Left ventricle myocardium inferior (tissue), 1 donor: Measurements from ENCODE around the gene KCNJ12. TPM values are rescaled to one million over a fixed set of nuclear protein-coding genes. Genes with fewer than 3 reads are reported as not detected.
"Not testable (repeated sequence)": the region's sequence is repeated elsewhere in the genome, so short reads cannot be mapped to it uniquely, and the experiment has no call there.

Source experiments
- DNase-seq: peaks from one replicate; pipeline ENCODE4 v3.0.0-alpha.2; 2020
- H3K27ac ChIP-seq: fragments of 200-600 bp; replicated peaks from 2 replicates; pipeline ENCODE4 v1.8.0; 2021
- H3K27me3 ChIP-seq: fragments of 200-600 bp; 2 replicates; pipeline ENCODE4 v1.8.0; 2021; ENCODE audit warnings: low read depth
- H3K36me3 ChIP-seq: fragments of 200-600 bp; 2 replicates; pipeline ENCODE4 v1.8.0; 2021
- H3K4me1 ChIP-seq: fragments of 200-600 bp; 2 replicates; pipeline ENCODE4 v1.8.0; 2021
- H3K4me3 ChIP-seq: fragments of 200-600 bp; 2 replicates; pipeline ENCODE4 v1.8.0; 2021; ENCODE audit warnings: mild to moderate bottlenecking, moderate library complexity
- H3K9me3 ChIP-seq: fragments of 200-600 bp; replicated peaks from 2 replicates; pipeline ENCODE4 v1.8.0; 2021
- CTCF ChIP-seq: fragments of 200-600 bp; IDR thresholded peaks from 2 replicates; pipeline ENCODE4 v1.8.0; 2021; ENCODE audit warnings: antibody characterized with exemption, mild to moderate bottlenecking, borderline replicate concordance
- intact Hi-C: fragments of 100-400 bp; cut with micrococcal nuclease; formaldehyde crosslinking; loops from one replicate; pipeline ENCODE4 v1.11.0; 2022
- total RNA-seq: library from RNA; stranded (reverse); fragmentation: NEBNext Ultra II Directional; extraction: Animal tissue kit (Norgen Biotek cat#: 25700); gene quantifications from one replicate; pipeline ENCODE4 v1.2.1, GENCODE V29; 2021
- donor health status: DM: no; HTN: yes; CAD: no; lungs with severe emphysema.

The KCNJ12 gene
- total RNA-seq, 1 donor from 2014 or later: 12.3 TPM

DNA sequence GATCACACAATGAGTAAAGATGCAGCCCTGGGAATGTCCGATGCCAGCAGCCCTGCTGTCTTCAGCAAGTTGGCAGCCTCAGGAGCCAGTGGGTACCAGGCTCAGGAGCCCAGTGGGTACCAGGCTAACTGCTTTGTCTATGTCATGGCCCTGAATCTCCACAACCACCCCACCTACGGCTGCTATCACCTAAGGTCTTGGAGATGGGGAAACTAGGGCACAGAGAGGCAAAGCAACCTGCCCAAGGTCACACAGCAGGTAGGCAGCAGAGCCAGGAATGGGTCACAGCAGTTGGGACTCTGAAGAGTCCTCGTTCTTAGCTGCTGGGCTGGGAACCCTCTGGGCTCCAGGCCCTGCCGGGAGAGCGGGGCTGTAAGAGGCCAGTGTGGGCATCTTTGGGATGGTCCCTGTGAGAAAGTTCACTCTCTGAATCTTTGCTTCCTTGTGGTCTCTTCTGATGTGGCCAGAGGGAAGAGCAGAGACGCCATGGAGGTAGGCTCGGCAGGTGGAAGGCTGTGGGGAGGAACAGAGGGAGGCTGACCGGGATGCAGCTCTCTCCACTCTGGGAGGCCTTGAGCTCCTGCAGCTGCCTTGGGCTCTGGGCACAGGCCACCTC, 34.1 kb upstream of the KCNJ12 start:
- H3K4me1 ChIP-seq: peaks cover 11% of the 10 kb centered on the region
- H3K36me3 ChIP-seq, H3K27me3 ChIP-seq, DNase-seq, H3K4me3 ChIP-seq, H3K27ac ChIP-seq, H3K9me3 ChIP-seq, intact Hi-C loops: not testable (repeated sequence)

DNA sequence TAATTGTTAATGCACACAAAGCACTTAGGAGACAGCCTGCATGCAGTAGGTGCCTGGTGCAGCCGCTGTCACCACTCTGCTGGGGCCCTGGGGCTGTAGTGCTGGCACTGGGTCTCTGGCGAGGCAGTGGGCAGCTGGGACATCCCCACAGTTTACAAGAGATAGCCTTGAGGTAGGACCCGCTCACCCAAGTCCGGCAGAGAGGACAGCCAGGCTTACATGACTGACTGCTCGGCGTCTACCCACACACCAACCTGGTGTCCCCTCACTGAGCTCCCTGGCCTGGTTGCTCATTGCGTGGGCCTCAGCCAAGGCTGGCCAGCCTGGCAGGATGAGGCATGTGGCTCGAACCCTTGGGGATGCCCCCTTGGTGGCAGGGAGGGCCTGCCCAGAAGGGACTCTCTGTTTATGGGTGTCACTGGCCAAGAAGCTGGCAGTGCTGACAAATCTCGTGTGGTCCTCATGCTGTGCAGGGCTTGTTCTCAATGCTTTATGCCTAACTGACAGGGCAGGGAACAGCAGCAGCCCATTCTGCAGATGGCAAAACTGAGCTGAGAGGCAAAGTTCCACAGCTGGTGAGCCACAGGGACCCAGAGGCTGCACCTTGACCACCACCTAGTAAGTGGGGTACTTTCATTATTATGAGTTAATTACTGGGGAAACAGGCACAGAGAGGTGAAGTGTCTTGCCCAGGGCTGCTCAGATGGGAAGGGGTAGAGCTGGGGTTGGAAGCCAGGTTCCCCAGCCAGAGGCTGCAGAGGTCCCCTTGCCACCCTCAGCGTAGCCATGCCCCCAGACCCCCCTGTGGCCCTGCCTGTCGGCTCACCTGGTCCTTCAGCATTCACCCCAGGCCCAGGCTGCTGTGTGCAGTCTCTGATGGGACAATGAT, 32.9 kb upstream of the KCNJ12 start:
- not testable (repeated sequence) for DNase-seq

GRCh38 chr17:21344801-21345200, 31.4 kb upstream of the KCNJ12 start:
- H3K9me3 ChIP-seq, H3K4me3 ChIP-seq, intact Hi-C loops, H3K27ac ChIP-seq, H3K36me3 ChIP-seq, H3K27me3 ChIP-seq, DNase-seq: not testable (repeated sequence)
- peaks cover 14% of the 10 kb centered on the region for H3K4me1 ChIP-seq

More for the DNA sequence above, 32.9 kb upstream of the KCNJ12 start:
- H3K27ac ChIP-seq, intact Hi-C loops, H3K4me3 ChIP-seq, H3K27me3 ChIP-seq, H3K9me3 ChIP-seq, H3K36me3 ChIP-seq: not testable (repeated sequence)
- H3K4me1 ChIP-seq: peaks cover 14% of the 10 kb centered on the region

GRCh38 chr17:21345236-21345635, 30.9 kb upstream of the KCNJ12 start:
- H3K27ac ChIP-seq: no peak overlapping the region

GRCh38 chr17:21346107-21346506, 30.1 kb upstream of the KCNJ12 start:
- H3K4me3 ChIP-seq, intact Hi-C loops, DNase-seq, H3K9me3 ChIP-seq, H3K27me3 ChIP-seq, H3K27ac ChIP-seq, H3K36me3 ChIP-seq: not testable (repeated sequence)
- peaks cover 14% of the 10 kb centered on the region for H3K4me1 ChIP-seq

More at GRCh38 chr17:21345236-21345635, 30.9 kb upstream of the KCNJ12 start:
- Histone ChIP-seq H3K9me3 (no peaks in the 10 kb centered on the region), H3K27me3 (no peaks in the 10 kb centered on the region), H3K4me1 (peaks cover 14% of the 10 kb centered on the region), H3K36me3 (no peaks in the 10 kb centered on the region), H3K4me3 (no peak overlapping the region)
- DNase-seq: no peak
- intact Hi-C loops: no loop called here
- no peak for TF ChIP-seq CTCF

DNA sequence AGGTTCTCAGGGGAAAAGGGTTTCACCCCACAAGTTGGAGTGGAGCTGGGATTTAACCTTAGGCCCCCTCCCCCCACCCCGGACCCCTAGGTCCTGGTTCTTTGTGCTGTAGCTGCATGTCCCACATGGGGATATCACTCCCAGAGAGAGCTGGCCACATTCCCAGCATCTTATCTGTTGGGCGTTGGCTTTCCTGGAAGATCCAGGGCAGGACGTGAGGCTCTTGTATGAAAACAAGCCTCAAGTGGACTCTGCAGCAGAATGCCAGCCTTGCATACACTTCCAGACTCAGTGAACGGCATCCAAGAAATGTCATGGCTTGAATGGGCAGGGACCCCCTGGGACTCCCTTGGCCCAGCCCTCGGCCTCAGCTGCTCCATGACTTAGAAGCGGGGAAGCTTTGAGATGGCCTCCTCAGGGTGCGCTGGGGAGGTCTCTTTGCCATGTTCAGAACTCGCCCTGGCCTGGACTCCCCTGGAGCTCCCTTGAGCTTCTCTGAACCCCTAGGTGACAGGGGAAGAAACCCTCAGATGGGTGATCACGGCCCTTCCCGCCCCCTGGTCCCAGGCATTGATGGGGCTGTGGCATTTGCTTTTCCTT, 29.4 kb upstream of the KCNJ12 start:
- H3K4me3 ChIP-seq, intact Hi-C loops, H3K9me3 ChIP-seq, H3K27me3 ChIP-seq, H3K36me3 ChIP-seq: not testable (repeated sequence)
- Histone ChIP-seq H3K27ac (peak overlapping the region; percentile 60), H3K4me1 (peaks cover 14% of the 10 kb centered on the region)
- DNase-seq: peak; percentile 66

GRCh38 chr17:21347660-21348059, 28.5 kb upstream of the KCNJ12 start:
- intact Hi-C loops, H3K27ac ChIP-seq, H3K27me3 ChIP-seq, DNase-seq, H3K36me3 ChIP-seq, H3K4me3 ChIP-seq, H3K9me3 ChIP-seq: not testable (repeated sequence)
- H3K4me1 ChIP-seq: peaks cover 14% of the 10 kb centered on the region

DNA sequence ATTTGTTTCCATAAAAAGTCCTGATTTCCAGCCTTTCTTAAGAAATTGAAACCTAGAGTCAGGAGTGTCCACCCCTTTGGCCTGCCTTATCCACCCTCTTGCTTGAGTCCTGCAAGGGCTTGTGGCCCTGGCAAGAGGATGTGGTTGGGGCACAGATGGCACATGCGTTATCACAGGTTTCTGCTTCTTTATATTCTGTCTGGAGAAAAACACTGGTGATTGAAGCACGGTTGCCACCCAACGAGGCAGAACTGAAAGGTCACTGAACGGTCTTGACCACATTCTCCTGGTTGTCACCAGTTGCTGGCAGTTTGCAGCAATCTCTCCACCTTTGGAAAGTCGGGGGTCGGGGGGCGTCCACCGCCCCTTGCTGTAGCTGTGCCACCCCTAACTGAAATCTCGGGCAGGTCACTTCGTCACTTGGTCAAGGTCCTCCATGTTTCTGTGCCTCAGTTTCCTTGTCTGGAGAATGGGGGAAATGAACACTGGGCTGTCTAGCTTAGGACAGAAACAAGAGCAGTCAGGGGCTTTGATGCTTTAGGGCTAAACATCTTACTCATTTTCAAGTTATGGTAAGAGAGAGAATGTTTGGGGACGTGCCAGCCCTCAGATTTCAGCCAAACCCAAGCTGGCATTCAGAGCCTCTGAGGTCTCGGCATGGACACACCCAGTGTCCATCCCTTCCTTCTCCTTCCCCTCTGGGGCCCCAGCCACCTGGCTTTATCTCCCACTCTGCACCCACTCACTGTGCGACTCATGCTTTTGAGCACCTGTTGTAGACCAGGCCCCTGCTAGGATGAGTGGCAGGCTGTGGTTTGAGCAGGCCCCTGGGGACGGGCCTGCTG, 27.9 kb upstream of the KCNJ12 start:
- H3K4me3 ChIP-seq, H3K27me3 ChIP-seq, DNase-seq, H3K36me3 ChIP-seq, H3K27ac ChIP-seq, intact Hi-C loops, H3K9me3 ChIP-seq: not testable (repeated sequence)
- peaks cover 14% of the 10 kb centered on the region for H3K4me1 ChIP-seq

DNA sequence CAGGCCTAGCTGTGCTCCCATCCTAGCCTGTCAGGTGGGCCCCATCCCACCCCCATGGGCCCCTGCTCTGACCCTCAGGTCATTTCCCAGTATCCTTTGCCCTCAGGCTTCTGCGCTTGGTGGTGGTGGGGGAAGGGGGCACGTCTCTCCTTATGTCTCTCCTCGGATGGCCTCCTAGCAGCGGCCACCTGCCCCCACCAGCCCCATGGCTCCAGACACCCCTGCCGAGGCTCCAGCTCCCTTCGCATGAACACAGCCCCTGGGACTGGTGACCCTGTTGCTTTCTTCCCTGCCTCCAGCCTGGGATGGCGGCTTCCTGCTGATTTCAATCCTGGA, 27.3 kb upstream of the KCNJ12 start:
- H3K27ac ChIP-seq, H3K9me3 ChIP-seq, H3K36me3 ChIP-seq, H3K27me3 ChIP-seq, DNase-seq, intact Hi-C loops, H3K4me3 ChIP-seq: not testable (repeated sequence)
- H3K4me1 ChIP-seq: peaks cover 14% of the 10 kb centered on the region

DNA sequence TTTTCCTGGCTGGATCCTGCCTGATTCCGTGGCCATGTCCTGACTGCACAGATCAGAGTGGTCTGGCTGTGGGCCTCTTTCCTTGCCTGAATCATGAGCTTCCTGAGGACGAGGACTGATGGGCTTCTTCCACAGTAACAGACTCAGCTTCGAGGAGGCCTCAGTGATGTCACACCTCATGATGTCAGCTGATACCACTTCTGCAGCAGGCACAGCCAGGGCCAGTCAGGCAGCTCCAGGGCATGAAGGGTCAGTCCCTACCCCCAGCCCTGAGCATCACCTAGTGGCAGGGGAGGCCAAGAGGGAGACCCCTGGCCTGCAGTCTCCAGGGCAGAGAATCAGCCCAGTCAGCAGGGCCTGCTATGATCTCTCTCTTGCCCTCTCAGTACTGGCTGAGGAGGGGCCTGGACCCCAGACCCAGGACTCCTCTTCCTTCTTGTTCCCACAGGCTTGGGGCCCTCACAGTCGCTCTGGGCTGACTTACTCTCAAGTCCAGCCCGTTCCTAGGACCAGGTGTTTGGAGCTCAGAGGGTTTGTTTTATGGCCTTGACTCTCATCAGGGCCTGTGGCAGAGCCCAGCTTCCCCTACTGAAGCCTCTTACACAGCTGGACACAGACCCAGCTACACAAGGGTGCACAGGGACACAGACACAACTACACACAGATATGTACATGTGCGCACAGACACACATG, 26.7 kb upstream of the KCNJ12 start:
- H3K4me3 ChIP-seq, H3K36me3 ChIP-seq, H3K27ac ChIP-seq, intact Hi-C loops, DNase-seq, H3K9me3 ChIP-seq, H3K27me3 ChIP-seq: not testable (repeated sequence)
- H3K4me1 ChIP-seq: peaks cover 14% of the 10 kb centered on the region

DNA sequence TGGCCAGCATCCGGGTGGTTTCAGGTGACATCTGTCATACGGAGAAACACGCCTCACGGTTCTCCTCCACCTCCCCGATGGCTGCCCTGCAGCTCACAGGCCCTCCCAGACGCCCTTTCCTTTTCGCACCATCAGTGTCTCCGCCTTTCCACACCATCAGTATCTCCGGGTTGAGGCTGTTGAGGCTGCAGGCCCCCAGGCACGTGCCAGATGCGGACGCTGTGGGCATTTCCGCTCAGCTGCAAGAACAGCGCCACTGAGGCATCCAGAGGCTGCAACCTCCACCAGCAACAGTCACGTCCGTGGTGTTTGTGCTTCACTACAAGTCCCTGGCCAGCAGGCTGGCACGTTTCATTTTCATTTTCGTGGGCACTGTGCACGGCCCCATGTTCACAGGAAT, 25.7 kb upstream of the KCNJ12 start:
- not testable (repeated sequence) for H3K36me3 ChIP-seq

More for the DNA sequence above, 25.7 kb upstream of the KCNJ12 start:
- H3K4me1 ChIP-seq, H3K27ac ChIP-seq, H3K27me3 ChIP-seq, H3K9me3 ChIP-seq, DNase-seq, H3K4me3 ChIP-seq, intact Hi-C loops: not testable (repeated sequence)
